ENCODE measurements around the gene SIX1. TPM values are rescaled to one million over a fixed set of nuclear protein-coding genes. Genes with fewer than 3 reads are reported as not detected.

Gene SIX1
- not detected for polyA plus RNA-seq (2012; ENCODE audit: missing spikeins)

DNA sequence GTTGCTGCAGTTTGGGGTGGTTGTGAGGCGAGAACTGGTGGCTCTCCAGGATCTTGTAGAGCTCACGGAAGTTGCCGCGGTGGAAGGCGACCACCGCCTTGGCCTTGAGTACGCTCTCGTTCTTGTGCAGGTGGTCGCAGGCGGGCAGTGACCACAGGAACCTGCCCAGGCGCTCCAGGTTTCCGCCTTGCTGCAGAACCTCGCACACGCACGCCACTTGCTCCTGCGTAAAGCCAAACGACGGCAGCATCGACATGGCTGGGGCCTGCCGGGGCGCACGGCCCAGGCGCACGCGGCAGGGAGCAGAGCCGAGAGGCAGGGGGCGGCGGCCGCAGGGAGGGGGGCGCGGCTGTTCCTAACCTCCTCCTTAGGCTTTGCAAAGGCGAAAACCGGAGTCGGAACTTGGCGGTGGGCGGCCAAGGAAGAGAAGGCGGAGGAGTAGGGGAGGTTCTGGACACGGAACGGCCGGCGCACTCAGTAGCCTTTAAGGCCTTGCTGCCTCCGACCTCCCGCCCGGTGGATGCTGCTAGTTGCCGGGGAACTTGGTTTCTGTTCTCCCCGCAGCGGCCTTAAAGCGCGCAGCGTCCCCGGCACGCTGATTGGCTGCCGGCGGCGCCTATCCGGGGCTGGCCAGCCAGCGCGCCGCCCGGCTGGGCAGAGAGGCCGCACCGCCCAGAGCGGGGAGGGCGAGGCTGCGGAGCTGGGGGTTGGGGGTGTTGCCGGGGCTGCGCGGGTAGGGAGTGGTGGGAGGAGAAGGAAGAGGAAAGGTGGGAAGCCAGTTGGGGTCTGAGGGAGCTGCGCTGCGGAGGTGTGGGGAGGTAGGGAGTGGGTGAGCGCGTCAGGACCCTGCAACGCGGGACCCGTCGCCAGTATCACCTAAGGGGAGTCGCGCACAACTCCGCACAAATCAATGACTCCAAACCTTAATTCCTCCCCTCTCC is at the start of gene SIX1:
Gene SIX1 (minus strand): TSS at position 544 of the 941 bp plus-strand sequence. CDS start 288 bp downstream, at position 256.
- no peak for TF ChIP-seq POLR2AphosphoS5 (IDR thresholded peaks at IDR 0.05; ENCODE audit: low read depth, low read length)
- FAIRE-seq: no peak

DNA sequence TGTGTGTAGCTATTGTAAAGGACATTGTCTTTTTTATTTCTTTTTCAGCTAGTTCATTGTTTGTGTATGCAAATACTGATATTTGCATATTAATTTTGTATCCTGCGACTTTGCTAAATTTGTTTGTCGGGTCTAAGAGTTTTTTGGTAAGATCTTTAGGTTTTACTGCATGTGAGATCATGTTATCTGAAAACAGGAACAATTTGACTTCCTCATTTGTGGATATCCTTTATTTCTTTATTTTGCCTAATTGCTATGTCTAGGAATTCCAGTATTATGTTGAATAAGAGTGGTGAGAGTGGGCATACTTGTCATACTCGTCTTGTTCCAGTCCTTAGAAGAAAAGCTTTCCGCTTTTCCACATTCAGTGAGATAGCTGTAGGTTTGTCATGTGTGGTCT is 46.0 kb upstream of the SIX1 start:
- no peak for TF ChIP-seq POLR2A (IDR thresholded peaks at IDR 0.05; ENCODE audit: low read depth, low read length)
- TF ChIP-seq POLR2AphosphoS5 (IDR thresholded peaks at IDR 0.05; ENCODE audit: low read depth, low read length): no peak
- TF ChIP-seq TAF1 (IDR thresholded peaks at IDR 0.05; ENCODE audit: borderline replicate concordance, low read depth, low read length): no peak
- DNase-seq (ENCODE audit: insufficient read length) (no peak), FAIRE-seq (no peak)

More for the DNA sequence above, at the start of gene SIX1:
- no peak for DNase-seq (ENCODE audit: insufficient read length)

DNA sequence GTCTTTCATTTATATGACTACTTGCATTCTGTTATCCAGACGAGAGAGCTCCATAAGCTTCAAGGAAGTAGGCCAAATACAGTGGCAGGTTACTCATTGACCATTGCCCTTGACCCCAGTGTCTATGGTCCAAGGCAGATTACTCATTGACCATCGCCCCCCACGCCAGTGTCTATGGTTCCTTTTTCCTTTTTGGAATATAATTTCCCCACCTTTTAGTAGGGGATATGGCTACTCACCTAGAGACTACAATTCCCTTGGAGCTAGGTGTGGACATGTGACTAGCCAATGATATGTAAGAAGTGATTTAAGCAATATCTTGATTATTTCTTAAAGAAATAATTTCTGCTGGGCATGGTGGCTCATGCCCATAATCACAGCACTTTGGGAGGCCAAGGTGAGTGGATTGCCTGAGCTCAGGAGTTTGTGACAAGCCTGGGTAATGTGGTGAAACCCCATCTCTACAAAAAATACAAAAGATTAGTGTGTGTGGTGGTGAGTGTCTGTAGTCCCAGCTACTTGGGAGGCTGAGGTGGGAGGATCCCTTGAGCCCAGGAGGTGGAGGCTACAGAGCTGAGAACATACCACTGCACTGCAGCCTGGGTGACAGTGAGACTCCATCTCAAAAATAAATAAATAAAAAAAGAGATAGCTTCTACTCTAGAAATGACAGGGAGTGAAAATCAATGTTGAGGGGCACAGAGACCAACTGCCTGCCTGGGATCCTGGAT is 42.3 kb upstream of the SIX1 start:
- DNase-seq (ENCODE audit: insufficient read length): no peak
- TF ChIP-seq POLR2AphosphoS5 (IDR thresholded peaks at IDR 0.05; ENCODE audit: low read depth, low read length) (no peak), TAF1 (IDR thresholded peaks at IDR 0.05; ENCODE audit: borderline replicate concordance, low read depth, low read length) (no peak), POLR2A (IDR thresholded peaks at IDR 0.05; ENCODE audit: low read depth, low read length) (no peak)
- FAIRE-seq: no peak

DNA sequence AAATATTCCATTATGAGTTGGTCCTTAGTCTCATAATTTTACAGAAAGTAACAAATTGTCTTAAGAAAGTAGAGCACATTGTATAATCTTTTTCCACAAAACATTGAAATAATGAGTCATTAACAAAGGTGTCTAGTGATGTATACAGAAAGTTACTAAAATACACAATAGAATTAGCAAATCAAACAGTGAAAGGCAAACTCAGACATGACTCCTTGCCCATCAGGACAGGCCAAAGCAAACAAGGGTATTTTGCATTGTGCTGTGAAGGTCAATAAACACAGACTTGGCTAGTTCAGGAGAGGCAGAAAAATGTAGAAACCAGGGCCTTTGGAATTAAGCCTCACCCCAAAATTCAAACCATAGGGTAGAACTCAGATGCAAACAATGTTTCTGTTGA is 37.6 kb upstream of the SIX1 start:
- DNase-seq (ENCODE audit: insufficient read length) (no peak), FAIRE-seq (no peak)
- TF ChIP-seq TAF1 (IDR thresholded peaks at IDR 0.05; ENCODE audit: borderline replicate concordance, low read depth, low read length) (no peak), POLR2AphosphoS5 (IDR thresholded peaks at IDR 0.05; ENCODE audit: low read depth, low read length) (no peak), POLR2A (IDR thresholded peaks at IDR 0.05; ENCODE audit: low read depth, low read length) (no peak)

DNA sequence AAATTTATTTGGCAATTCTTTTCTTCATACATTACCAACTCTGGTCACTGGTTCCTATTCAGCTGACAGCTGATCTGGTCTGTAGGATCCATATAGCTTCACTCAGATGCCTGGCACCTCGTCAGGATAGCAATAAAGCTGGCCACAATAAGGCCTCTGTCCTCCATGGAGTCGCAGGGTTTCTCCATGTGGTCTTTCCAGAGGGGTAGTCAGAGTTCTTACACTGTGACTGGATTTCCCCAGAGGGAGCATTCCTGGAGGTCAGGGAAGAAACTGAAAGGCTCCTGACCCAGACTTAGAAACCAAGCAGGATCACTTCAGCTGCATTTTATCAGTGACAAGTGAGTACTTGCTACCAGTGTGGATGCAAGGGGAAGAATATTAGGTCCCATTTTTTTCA is 34.9 kb upstream of the SIX1 start:
- DNase-seq (ENCODE audit: insufficient read length) (no peak), FAIRE-seq (no peak)
- no peak for TF ChIP-seq POLR2A (IDR thresholded peaks at IDR 0.05; ENCODE audit: low read depth, low read length)
- TF ChIP-seq TAF1 (IDR thresholded peaks at IDR 0.05; ENCODE audit: borderline replicate concordance, low read depth, low read length): no peak
- TF ChIP-seq POLR2AphosphoS5 (IDR thresholded peaks at IDR 0.05; ENCODE audit: low read depth, low read length): no peak

DNA sequence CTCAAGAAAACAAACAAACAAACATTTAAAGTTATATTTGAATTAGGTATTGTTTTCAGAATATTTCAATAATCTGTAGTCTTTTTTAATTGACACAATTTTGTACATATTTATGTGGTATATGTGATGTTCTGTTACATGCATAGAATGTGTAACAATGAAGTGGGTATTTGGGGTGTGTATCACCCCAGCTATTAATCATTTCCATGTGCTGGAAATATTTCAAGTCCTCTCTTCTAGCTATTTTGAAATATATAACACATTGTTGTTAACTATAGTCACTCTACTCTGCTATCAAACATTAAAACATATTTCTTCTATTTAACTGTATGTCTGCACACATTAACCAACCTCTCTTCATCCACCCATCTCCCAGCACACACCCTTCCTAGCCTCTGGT is 32.0 kb upstream of the SIX1 start:
- TF ChIP-seq TAF1 (IDR thresholded peaks at IDR 0.05; ENCODE audit: borderline replicate concordance, low read depth, low read length): no peak
- TF ChIP-seq POLR2AphosphoS5 (IDR thresholded peaks at IDR 0.05; ENCODE audit: low read depth, low read length): no peak
- no peak for TF ChIP-seq POLR2A (IDR thresholded peaks at IDR 0.05; ENCODE audit: low read depth, low read length)
- no peak for DNase-seq (ENCODE audit: insufficient read length)
- FAIRE-seq: no peak

DNA sequence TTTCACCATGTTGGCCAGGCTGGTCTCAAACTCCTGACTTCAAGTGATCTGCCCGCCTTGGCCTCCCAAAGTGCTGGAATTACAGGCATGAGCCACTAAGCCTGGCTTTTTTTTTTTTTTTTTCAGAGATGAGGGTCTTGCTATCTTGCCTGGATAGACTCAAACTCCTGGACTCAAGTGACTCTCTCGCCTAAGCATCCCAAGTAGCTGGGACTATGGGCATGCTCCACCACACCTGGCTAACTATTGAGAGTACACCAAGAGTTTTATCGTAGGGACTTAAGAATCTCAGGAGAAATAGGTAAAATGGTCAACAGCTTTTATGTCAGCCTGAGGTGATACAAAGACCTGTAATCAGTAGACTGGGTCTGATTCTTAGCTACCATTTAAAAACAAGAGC is 31.2 kb upstream of the SIX1 start:
- FAIRE-seq (no peak), DNase-seq (ENCODE audit: insufficient read length) (no peak)
- TF ChIP-seq TAF1 (IDR thresholded peaks at IDR 0.05; ENCODE audit: borderline replicate concordance, low read depth, low read length) (no peak), POLR2AphosphoS5 (IDR thresholded peaks at IDR 0.05; ENCODE audit: low read depth, low read length) (no peak), POLR2A (IDR thresholded peaks at IDR 0.05; ENCODE audit: low read depth, low read length) (no peak)

DNA sequence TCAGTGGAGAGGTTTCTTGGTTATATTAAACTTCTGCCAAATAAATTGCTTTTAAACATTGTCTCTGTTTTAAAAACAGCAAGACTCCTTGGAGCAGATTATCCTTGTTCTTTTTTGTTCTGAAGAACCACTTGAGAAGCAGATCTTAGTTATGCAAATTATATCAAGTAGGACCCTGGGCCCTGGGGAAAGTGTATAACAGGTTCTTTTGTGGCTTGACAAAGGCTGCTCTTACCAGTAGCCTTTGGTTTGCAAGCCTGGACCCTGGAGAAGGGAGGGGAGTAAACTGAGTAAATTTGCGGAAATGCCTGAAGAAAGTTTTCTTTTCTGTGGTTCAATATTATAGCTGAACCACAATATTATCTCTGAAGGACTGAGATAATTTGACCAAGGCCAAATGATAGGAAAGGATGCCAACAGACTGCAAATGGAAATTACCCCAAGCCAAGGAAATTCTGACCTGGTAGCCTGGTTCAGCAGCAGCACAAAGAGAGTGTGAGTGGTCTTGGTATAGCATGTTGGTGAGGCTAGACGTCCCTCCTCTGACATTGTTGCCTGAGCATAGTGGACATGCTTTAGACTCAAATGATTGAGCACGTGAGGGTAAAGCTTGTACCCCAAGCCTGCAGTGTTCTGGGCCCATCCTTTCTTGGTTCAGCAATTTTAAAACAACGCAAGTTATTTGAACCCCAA is 30.4 kb upstream of the SIX1 start:
- FAIRE-seq (no peak), DNase-seq (ENCODE audit: insufficient read length) (no peak)
- TF ChIP-seq POLR2AphosphoS5 (IDR thresholded peaks at IDR 0.05; ENCODE audit: low read depth, low read length) (no peak), POLR2A (IDR thresholded peaks at IDR 0.05; ENCODE audit: low read depth, low read length) (no peak), TAF1 (IDR thresholded peaks at IDR 0.05; ENCODE audit: borderline replicate concordance, low read depth, low read length) (no peak)

DNA sequence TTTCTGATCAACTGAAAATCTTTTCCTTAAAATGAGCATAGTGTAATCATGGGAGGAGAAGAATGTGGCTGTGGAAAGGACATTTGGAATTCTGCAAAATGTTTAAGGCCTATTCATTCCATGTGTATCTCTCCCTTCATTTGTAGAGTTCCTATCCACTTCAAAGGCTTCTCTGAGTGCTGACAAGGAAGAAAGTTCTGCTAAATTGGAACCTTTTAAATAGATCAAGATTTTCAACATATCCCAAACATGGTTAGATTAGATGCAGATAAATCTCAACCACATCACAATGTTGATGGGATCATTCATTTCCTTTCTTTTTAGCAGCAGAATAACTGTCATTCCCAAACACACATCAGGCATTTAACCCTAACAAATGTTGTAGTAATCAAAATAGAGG is 28.4 kb upstream of the SIX1 start:
- FAIRE-seq (no peak), DNase-seq (ENCODE audit: insufficient read length) (no peak)
- TF ChIP-seq TAF1 (IDR thresholded peaks at IDR 0.05; ENCODE audit: borderline replicate concordance, low read depth, low read length) (no peak), POLR2A (IDR thresholded peaks at IDR 0.05; ENCODE audit: low read depth, low read length) (no peak), POLR2AphosphoS5 (IDR thresholded peaks at IDR 0.05; ENCODE audit: low read depth, low read length) (no peak)

DNA sequence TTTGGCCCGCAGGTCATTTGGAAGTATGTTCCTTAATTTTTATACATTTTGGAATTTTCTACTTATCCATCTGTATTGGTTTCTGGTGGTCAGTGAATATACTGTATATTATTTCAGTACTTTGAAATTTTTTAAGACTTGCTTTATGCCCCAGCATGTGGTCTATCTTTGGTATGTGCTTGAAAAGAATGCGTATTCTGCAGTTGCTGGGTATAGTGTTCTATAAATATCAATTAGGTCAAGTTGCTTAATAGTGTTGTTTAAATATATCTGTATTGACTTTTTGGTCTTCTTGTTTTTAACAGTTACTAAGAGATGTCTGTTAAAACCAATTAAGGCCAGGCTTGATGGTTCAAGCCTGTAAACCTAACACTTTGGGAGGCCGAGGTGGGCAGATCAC is 21.7 kb upstream of the SIX1 start:
- no peak for DNase-seq (ENCODE audit: insufficient read length)
- no peak for FAIRE-seq
- TF ChIP-seq POLR2AphosphoS5 (IDR thresholded peaks at IDR 0.05; ENCODE audit: low read depth, low read length): no peak
- no peak for TF ChIP-seq TAF1 (IDR thresholded peaks at IDR 0.05; ENCODE audit: borderline replicate concordance, low read depth, low read length)
- no peak for TF ChIP-seq POLR2A (IDR thresholded peaks at IDR 0.05; ENCODE audit: low read depth, low read length)

DNA sequence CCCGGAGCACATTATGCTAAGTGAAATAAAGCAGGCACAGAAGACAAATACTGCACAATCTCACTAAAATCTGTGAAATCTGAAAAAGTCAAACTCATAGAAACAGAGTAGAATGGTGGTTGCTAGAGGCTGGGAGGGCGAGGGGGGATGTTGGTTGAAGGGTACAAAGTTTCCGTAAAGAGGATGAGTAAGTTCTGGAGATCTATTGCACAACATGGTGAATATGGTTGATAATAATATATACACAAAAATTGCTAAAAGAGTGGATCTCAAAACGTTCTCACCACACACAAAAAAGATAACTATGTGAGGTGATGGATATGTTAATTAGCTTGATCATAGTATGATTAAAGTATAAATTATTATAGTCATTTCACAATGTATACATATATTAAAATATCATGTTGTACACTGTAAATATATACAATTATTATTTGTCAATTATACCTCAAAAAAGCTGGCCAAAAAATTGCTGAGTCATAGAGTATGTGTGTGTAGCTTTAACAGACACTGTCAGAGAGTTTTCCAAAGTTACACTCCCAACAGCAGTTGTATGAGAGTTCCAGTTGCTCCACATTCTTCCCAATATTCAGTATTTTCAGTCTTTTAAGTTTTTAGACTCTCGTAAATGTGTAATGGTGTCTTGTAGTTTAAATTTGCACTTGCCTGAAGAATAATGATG is 19.3 kb upstream of the SIX1 start:
- FAIRE-seq: no peak
- TF ChIP-seq POLR2AphosphoS5 (IDR thresholded peaks at IDR 0.05; ENCODE audit: low read depth, low read length) (no peak), POLR2A (IDR thresholded peaks at IDR 0.05; ENCODE audit: low read depth, low read length) (no peak), TAF1 (IDR thresholded peaks at IDR 0.05; ENCODE audit: borderline replicate concordance, low read depth, low read length) (no peak)
- no peak for DNase-seq (ENCODE audit: insufficient read length)

Data from GM12892 (cell line).